Measurements from ENCODE around the gene LMBR1. TPM values are rescaled to one million over a fixed set of nuclear protein-coding genes. Genes with fewer than 3 reads are reported as not detected.
"Not testable (repeated sequence)": the region's sequence is repeated elsewhere in the genome, so short reads cannot be mapped to it uniquely, and the experiment has no call there.

LMBR1 gene
- total and polyA plus RNA-seq, 12 donors: 16.9 to 341 (median 117) TPM

DNA sequence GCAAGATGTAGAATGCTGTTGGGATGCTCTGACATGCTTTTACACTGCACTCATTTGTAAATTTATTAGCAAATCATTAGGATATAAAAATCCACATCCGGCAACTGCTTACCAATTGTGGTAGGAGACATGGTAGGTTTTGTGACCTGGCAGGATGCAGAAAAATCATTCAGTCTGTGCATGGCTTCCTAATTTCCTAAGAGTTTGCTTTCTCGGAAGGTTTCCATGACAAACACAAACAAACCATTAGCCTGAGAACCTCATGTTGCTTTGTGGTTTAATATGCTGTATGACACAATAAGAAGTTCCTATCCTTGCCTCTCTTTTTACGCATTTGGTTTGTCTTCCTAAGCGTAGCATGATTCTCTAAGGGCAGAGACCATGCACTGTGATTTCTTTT lies 14.7 kb upstream of the LMBR1 start:
- TF ChIP-seq, protein P1, sequence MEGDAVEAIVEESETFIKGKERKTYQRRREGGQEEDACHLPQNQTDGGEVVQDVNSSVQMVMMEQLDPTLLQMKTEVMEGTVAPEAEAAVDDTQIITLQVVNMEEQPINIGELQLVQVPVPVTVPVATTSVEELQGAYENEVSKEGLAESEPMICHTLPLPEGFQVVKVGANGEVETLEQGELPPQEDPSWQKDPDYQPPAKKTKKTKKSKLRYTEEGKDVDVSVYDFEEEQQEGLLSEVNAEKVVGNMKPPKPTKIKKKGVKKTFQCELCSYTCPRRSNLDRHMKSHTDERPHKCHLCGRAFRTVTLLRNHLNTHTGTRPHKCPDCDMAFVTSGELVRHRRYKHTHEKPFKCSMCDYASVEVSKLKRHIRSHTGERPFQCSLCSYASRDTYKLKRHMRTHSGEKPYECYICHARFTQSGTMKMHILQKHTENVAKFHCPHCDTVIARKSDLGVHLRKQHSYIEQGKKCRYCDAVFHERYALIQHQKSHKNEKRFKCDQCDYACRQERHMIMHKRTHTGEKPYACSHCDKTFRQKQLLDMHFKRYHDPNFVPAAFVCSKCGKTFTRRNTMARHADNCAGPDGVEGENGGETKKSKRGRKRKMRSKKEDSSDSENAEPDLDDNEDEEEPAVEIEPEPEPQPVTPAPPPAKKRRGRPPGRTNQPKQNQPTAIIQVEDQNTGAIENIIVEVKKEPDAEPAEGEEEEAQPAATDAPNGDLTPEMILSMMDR (IDR thresholded peaks at IDR 0.05): no peak
- TF ChIP-seq POLR2A (IDR thresholded peaks at IDR 0.05): no peak
- intact Hi-C loops (cut with DNase I): no loop called here
- no peak for DNase-seq
- Histone ChIP-seq H3K27ac (no peak overlapping the region), H3K4me1 (replicated peaks in 1 of 2) (peaks cover 4 to 5% of the 10 kb centered on the region in 2 donors), H3K36me3 (replicated peaks in 1 of 2) (no peaks in the 10 kb centered on the region), H3K27me3 (no peaks in the 10 kb centered on the region), H3K4me3 (no peak overlapping the region), H3K9me3 (replicated peaks in 1 of 3) (no peaks in the 10 kb centered on the region)
- 56 to 82% (median 76%) methylated on average over 4 of the region's 4 CpGs for whole genome bisulfite sequencing, 4 donors

DNA sequence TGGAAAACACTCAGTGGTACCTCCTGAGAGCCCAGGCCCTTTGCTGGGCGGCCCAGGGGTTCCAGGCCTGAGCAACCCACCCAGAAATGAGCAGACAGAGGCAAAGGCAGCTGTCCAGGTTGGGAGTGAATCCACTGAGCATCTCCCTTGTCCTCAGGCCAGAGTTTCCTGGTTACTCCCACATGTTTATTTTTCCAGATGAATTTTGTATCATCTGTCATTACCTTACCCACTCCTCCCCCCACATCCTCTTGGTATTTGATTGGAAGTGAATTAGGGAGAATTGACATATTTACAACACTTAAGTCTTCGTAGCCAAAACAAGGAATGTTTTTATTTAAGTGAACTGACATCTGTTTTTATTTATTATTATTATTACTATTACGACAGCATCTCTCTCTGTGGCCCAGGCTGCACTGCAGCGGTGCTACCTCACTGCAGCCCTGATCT lies 13.2 kb upstream of the LMBR1 start:
- no peak for DNase-seq
- Histone ChIP-seq H3K27ac (no peak overlapping the region), H3K27me3 (no peaks in the 10 kb centered on the region), H3K4me1 (replicated peaks in 1 of 2) (peaks cover 4 to 5% of the 10 kb centered on the region in 2 donors), H3K9me3 (replicated peaks in 1 of 3) (no peaks in the 10 kb centered on the region), H3K36me3 (replicated peaks in 1 of 2) (no peaks in the 10 kb centered on the region), H3K4me3 (no peak overlapping the region)
- 74 to 83% (median 81%) methylated on average over 4 of the region's 4 CpGs for WGBS, 4 donors
- intact Hi-C loops (cut with DNase I): no loop called here
- TF ChIP-seq, protein P1 (IDR thresholded peaks at IDR 0.05): no peak
- TF ChIP-seq POLR2A (IDR thresholded peaks at IDR 0.05): no peak

DNA sequence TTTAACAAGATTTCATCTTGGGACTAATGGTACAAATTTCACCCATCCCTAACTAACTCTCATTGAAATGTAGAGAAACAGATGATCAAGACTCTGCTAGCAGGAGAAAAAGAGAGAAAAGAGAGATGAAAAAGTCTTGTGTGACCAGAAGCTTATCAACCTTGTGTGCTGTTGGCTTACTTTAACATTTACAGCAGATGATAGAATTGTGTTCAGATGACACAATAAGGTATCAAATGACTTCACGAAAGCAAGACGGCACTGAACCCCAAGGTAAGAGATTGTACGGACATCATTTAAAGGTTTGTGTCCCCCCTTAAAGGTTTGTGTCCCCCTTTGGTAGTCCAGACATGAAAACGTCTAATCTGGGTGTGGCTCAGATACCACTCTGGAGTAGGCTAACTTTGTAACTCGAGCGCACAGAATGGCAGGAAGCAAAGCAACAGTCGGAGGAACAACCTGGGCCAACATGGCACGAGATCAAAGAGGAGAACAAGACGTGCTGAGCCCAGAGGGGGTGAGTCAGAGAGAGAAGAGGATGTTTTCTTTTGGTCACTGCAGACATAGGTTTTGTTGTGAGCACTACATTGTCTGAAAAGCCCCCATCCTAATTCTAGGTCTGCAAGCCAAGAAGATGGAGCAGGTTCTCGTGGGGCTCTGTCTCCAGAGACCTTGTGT lies 10.4 kb upstream of the LMBR1 start:
- no peak for TF ChIP-seq POLR2A (IDR thresholded peaks at IDR 0.05)
- TF ChIP-seq, protein P1 (IDR thresholded peaks at IDR 0.05): no peak
- peak; percentile 55 to 84 (median 81) for DNase-seq
- WGBS, 4 donors: 24 to 31% (median 26%) methylated on average over 10 of the region's 10 CpGs
- intact Hi-C loops (cut with DNase I): no loop called here
- Histone ChIP-seq H3K9me3 (replicated peaks in 1 of 3) (no peaks in the 10 kb centered on the region), H3K36me3 (replicated peaks in 1 of 2) (no peaks in the 10 kb centered on the region), H3K27me3 (no peaks in the 10 kb centered on the region), H3K4me3 (no peak overlapping the region), H3K27ac (peak overlapping the region in 2 of 5 donors; percentile 17 to 70), H3K4me1 (replicated peaks in 1 of 2) (peaks cover 4 to 5% of the 10 kb centered on the region in 2 donors)

DNA sequence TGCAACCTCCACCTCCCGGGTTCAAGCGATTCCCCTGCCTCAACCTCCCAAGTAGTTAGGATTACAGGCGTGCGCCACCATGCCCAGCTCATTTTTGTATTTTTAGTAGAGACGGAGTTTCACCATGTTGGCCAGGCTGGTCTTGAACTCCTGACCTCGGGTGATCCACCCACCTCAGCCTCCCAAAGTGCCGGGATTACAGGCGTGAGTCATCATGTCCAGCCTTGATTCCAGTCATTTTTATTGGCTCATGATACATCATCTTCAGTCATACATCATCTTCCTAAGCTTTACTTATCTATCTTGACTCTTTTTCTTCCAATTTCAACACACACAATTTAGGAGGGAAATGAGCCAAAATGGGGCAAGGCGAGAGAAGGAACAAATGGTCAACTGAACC lies 7.1 kb upstream of the LMBR1 start:
- DNase-seq: peak in 2 of 7 donors; percentile 29 to 51
- intact Hi-C loops (cut with DNase I); H3K4me3 ChIP-seq; H3K9me3 ChIP-seq (replicated peaks in 1 of 3); H3K4me1 ChIP-seq (replicated peaks in 1 of 2); H3K27me3 ChIP-seq; H3K27ac ChIP-seq; H3K36me3 ChIP-seq (replicated peaks in 1 of 2): not testable (repeated sequence)
- 54 to 73% (median 56%) methylated on average over 9 of the region's 9 CpGs for WGBS, 4 donors

DNA sequence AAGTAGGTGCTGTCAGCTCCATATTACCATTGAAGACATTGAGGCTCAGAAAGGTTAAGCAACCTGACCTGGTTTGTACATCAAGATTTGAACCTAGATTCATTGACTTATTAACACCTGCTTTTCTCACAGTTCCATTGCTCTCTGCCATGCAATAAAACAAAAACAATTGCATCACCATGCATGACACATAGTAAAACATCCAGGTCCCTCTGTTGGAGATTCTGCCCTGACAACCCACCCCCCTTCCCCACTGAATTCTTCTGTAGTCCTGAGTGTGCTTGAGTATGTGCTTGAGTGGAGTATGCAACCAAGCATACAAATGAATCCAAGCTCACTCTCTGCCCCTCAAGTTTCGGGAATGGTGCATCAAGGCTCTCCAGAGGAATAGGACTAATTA lies 6.0 kb upstream of the LMBR1 start:
- TF ChIP-seq, protein P1 (IDR thresholded peaks at IDR 0.05): no peak
- TF ChIP-seq POLR2A (IDR thresholded peaks at IDR 0.05): no peak
- H3K9me3 ChIP-seq (replicated peaks in 1 of 3): no peaks in the 10 kb centered on the region
- H3K36me3 ChIP-seq (replicated peaks in 1 of 2): no peaks in the 10 kb centered on the region
- peaks cover 4 to 9% of the 10 kb centered on the region in 2 donors for H3K4me1 ChIP-seq (replicated peaks in 1 of 2)
- 88 to 100% (median 93%) methylated on average over 1 of the region's 1 CpG for WGBS, 4 donors
- no peak for DNase-seq
- H3K4me3 ChIP-seq: no peak overlapping the region
- H3K27me3 ChIP-seq: no peaks in the 10 kb centered on the region
- intact Hi-C loops (cut with DNase I): no loop called here
- H3K27ac ChIP-seq: no peak overlapping the region
